ENCODE measurements around the gene NEGR1. TPM values are rescaled to one million over a fixed set of nuclear protein-coding genes. Genes with fewer than 3 reads are reported as not detected.

Gene NEGR1
- polyA plus RNA-seq, 1 donor from 2014 or later: 47.4 TPM

- H3K9me2 ChIP-seq (ENCODE audit: insufficient read depth, low read length): no peaks in the 10 kb centered on the region
- H3K79me2 ChIP-seq (replicated peaks; ENCODE audit: insufficient read depth, low read length): no peaks in the 10 kb centered on the region
- no peak overlapping the region for H3K27ac ChIP-seq (ENCODE audit: low read length)
- no peak overlapping the region for H3K9ac ChIP-seq (ENCODE audit: low read length)
- no peaks in the 10 kb centered on the region for H4K20me1 ChIP-seq (ENCODE audit: insufficient read depth)
- H3K36me3 ChIP-seq (ENCODE audit: insufficient read depth, low read length): no peaks in the 10 kb centered on the region
- H3K9me3 ChIP-seq (ENCODE audit: low read length): no peaks in the 10 kb centered on the region
- no peak overlapping the region for H3K4me3 ChIP-seq (ENCODE audit: low read length)
- H3F3A ChIP-seq (ENCODE audit: insufficient read depth, low read length, poor library complexity, severe bottlenecking): no peaks in the 10 kb centered on the region
- no peak overlapping the region for H3K4me2 ChIP-seq (ENCODE audit: low read length)
- no peak overlapping the region for H2AFZ ChIP-seq (ENCODE audit: low read depth, low read length)
- TF ChIP-seq MXI1 (conservative IDR thresholded peaks at IDR 0.05; ENCODE audit: poor library complexity, severe bottlenecking) (no peak), CTCF (IDR thresholded peaks at IDR 0.05; ENCODE audit: poor library complexity, severe bottlenecking) (no peak), EP300 (conservative IDR thresholded peaks at IDR 0.05; ENCODE audit: poor library complexity, severe bottlenecking) (no peak), EZH2 (IDR thresholded peaks at IDR 0.05; ENCODE audit: borderline replicate concordance, insufficient read depth, low read length, poor library complexity, severe bottlenecking) (no peak), SMC3 (conservative IDR thresholded peaks at IDR 0.05; ENCODE audit: poor library complexity) (no peak), REST (IDR thresholded peaks at IDR 0.05; ENCODE audit: borderline replicate concordance) (no peak), POLR2AphosphoS5 (IDR thresholded peaks at IDR 0.05) (no peak), TAF1 (IDR thresholded peaks at IDR 0.05; ENCODE audit: low read depth) (no peak), RAD21 (conservative IDR thresholded peaks at IDR 0.05) (no peak)
- H3K27me3 ChIP-seq (ENCODE audit: insufficient read depth, low read depth, low read length): no peaks in the 10 kb centered on the region
Observed at GRCh38 chr1:72011721-72012120, 270.6 kb downstream of the NEGR1 start.

- no peak overlapping the region for H3K4me3 ChIP-seq (ENCODE audit: low read length)
- H3K27me3 ChIP-seq (ENCODE audit: insufficient read depth, low read depth, low read length): no peaks in the 10 kb centered on the region
- H3K27ac ChIP-seq (ENCODE audit: low read length): no peak overlapping the region
- H3K9me3 ChIP-seq (ENCODE audit: low read length): no peaks in the 10 kb centered on the region
- TF ChIP-seq TAF1 (IDR thresholded peaks at IDR 0.05; ENCODE audit: low read depth) (no peak), EP300 (conservative IDR thresholded peaks at IDR 0.05; ENCODE audit: poor library complexity, severe bottlenecking) (no peak), CTCF (IDR thresholded peaks at IDR 0.05; ENCODE audit: poor library complexity, severe bottlenecking) (no peak), RAD21 (conservative IDR thresholded peaks at IDR 0.05) (no peak), REST (IDR thresholded peaks at IDR 0.05; ENCODE audit: borderline replicate concordance) (no peak), POLR2AphosphoS5 (IDR thresholded peaks at IDR 0.05) (no peak), SMC3 (conservative IDR thresholded peaks at IDR 0.05; ENCODE audit: poor library complexity) (no peak), MXI1 (conservative IDR thresholded peaks at IDR 0.05; ENCODE audit: poor library complexity, severe bottlenecking) (no peak), EZH2 (IDR thresholded peaks at IDR 0.05; ENCODE audit: borderline replicate concordance, insufficient read depth, low read length, poor library complexity, severe bottlenecking) (no peak)
- no peaks in the 10 kb centered on the region for H3F3A ChIP-seq (ENCODE audit: insufficient read depth, low read length, poor library complexity, severe bottlenecking)
- no peaks in the 10 kb centered on the region for H3K9me2 ChIP-seq (ENCODE audit: insufficient read depth, low read length)
- H4K20me1 ChIP-seq (ENCODE audit: insufficient read depth): no peaks in the 10 kb centered on the region
- no peak overlapping the region for H2AFZ ChIP-seq (ENCODE audit: low read depth, low read length)
- H3K36me3 ChIP-seq (ENCODE audit: insufficient read depth, low read length): no peaks in the 10 kb centered on the region
- H3K79me2 ChIP-seq (replicated peaks; ENCODE audit: insufficient read depth, low read length): no peaks in the 10 kb centered on the region
- H3K4me2 ChIP-seq (ENCODE audit: low read length): no peak overlapping the region
- H3K9ac ChIP-seq (ENCODE audit: low read length): no peak overlapping the region
Observed at GRCh38 chr1:72010094-72010431, 272.3 kb downstream of the NEGR1 start.
